Urinary bladder (tissue), 4 donors: ENCODE results near the gene SNTB2. TPM values are rescaled to one million over a fixed set of nuclear protein-coding genes. Genes with fewer than 3 reads are reported as not detected.
"Not testable (repeated sequence)": the region's sequence is repeated elsewhere in the genome, so short reads cannot be mapped to it uniquely, and the experiment has no call there.

Experiments used
- DNase-seq: peaks from one replicate; pipeline ENCODE4 v3.0.0-alpha.2; 2015; ENCODE audit errors: extremely low spot score
- H3K27ac ChIP-seq: one replicate; pipeline ENCODE4 v1.5.1; 2013; ENCODE audit warnings: low read depth, mild to moderate bottlenecking, moderate library complexity
- H3K36me3 ChIP-seq: one replicate; pipeline ENCODE4 v1.6.1; 2013; ENCODE audit warnings: mild to moderate bottlenecking, moderate library complexity; ENCODE audit not compliant: insufficient read depth
- H3K4me1 ChIP-seq: one replicate; pipeline ENCODE4 v1.6.1; 2013; ENCODE audit warnings: mild to moderate bottlenecking, moderate library complexity; ENCODE audit not compliant: insufficient read depth
- H3K4me3 ChIP-seq: one replicate; pipeline ENCODE4 v1.5.1; 2013; ENCODE audit warnings: low read depth, low read length
- WGBS: extraction: QIAGEN DNeasy Blood & Tissue Kit; methylation state at CpG from one replicate; pipeline ENCODE4 v1.1.7; 2013; 5-methylcytosine and 5-hydroxymethylcytosine counted together
- polyA plus RNA-seq: library from polyadenylated mRNA; stranded (reverse); fragments of 200-250 nt; gene quantifications from one replicate; pipeline ENCODE4 v1.2.3, GENCODE V29; 2013
- total RNA-seq: library from RNA; depleted of rRNA; stranded (reverse); fragments of >200 nt; gene quantifications from one replicate; pipeline ENCODE4 v1.2.3, GENCODE V29; 2014
- donor health status: healthy with polysubstance abuse.
- donor health status: healthy.

SNTB2 gene
- total and polyA plus RNA-seq, 2 donors: 12.9 to 53.3 TPM

DNA sequence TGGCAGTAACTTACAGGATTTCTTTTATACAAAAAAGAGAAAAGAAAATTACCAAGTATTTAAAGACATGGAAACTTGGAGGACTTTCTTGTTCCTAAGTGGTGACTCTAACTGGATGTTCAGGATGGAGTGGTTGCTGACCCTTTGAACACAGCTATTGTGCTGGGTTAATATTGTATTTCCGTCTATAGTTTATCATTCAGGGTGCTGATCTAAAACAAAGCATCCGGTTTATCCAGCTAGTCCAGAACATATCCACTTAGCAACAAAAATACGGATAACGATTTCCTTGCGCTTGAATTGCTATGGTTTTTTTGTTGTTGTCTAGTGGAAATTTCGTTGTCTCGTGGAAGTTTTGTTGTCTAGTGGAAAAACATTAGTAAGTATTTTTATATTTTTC lies 38.2 kb downstream of the SNTB2 start:
- WGBS: 84% methylated on average over 7 of the region's 7 CpGs
- Histone ChIP-seq H3K36me3 (no peaks in the 10 kb centered on the region), H3K4me3 (no peak overlapping the region), H3K4me1 (no peaks in the 10 kb centered on the region), H3K27ac (no peak overlapping the region)
- no peak for DNase-seq

DNA sequence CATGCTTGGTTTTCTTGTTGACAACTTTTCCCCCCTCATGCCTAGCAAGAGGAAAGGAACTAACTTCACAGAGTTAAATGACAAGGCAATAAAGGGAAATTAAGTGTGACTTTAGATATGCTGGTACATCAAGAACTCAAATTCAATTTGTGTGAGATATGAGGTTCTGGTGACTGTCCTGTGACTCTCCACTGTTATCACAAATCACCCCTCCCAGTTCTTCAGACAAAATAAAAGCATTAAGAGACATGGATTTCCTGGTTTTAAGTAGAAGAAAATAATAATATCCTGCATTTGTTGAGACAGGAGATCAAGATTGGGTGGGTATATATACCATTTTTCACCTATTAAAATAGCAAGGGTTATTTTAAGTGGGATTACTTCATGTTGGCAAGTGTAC lies 46.2 kb downstream of the SNTB2 start:
- Histone ChIP-seq H3K27ac (no peak overlapping the region), H3K4me1 (peaks cover 3% of the 10 kb centered on the region), H3K4me3 (no peak overlapping the region), H3K36me3 (no peaks in the 10 kb centered on the region)
- DNase-seq: no peak

DNA sequence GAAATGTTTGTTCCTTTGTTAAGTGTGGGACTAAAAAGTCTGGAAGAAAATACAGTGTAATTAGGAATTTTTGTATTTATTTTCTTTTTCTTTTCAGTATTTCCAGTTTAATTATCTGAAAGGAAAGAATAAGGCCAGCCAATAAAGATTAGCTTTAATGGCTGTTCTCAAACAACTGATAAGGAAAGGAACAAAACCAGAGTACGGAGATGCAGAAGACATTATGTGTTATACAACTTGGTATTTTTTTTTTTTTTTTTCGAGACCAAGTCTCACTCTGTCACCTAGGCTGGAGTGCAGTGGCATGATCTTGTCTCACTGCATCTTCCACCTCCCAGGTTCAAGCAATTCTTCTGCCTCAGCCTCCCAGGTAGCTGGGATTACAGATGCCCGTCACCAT lies 47.5 kb downstream of the SNTB2 start:
- Histone ChIP-seq H3K36me3 (no peaks in the 10 kb centered on the region), H3K27ac (no peak overlapping the region), H3K4me1 (peaks cover 3% of the 10 kb centered on the region), H3K4me3 (no peak overlapping the region)
- 52% methylated on average over 3 of the region's 3 CpGs for WGBS
- no peak for DNase-seq

DNA sequence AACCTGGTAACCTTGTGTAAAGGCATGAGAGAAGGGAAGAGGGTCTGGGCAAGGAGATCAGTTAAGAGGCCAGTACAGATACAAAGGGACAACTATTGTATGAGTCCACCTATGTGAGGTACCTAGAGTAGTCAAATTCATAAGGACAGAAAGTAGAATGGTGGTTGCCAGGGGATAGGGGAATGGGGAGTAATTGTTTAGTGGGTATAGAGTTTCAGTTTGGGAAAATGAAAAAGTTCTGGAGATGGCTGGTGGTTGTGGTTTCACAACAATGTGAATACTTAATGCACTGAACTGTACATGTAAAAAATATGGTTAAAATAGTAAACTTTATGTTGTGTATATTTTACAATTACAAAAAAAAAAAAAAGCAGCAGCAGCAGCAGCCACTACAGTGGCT lies 49.4 kb downstream of the SNTB2 start:
- peaks cover 3% of the 10 kb centered on the region for H3K4me1 ChIP-seq
- no peak for DNase-seq
- peaks cover 3% of the 10 kb centered on the region for H3K36me3 ChIP-seq
- no peak overlapping the region for H3K4me3 ChIP-seq
- H3K27ac ChIP-seq: no peak overlapping the region

DNA sequence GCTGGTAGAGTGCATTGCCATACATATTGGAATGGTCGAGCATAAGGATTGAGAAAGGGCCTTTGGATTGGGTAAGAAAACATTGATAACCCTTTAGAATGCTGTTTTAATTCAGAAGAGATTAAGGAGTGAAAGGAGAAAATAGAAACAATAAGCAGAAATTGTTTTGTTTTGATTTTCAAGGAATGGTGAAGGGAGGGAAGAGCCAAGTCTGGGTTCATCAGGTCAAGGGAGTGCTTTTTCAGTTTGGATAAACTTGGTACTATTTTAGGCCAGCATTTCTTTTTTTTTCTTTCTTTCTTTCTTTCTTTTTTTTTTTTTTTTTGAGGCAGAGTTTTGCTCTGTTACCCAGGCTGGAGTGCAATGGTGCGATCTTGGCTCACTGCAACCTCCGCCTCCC lies 50.3 kb downstream of the SNTB2 start:
- WGBS: 87% methylated on average over 3 of the region's 3 CpGs
- no peak for DNase-seq
- Histone ChIP-seq H3K4me3 (no peak overlapping the region), H3K36me3 (peaks cover 3% of the 10 kb centered on the region), H3K27ac (no peak overlapping the region), H3K4me1 (peaks cover 3% of the 10 kb centered on the region)

DNA sequence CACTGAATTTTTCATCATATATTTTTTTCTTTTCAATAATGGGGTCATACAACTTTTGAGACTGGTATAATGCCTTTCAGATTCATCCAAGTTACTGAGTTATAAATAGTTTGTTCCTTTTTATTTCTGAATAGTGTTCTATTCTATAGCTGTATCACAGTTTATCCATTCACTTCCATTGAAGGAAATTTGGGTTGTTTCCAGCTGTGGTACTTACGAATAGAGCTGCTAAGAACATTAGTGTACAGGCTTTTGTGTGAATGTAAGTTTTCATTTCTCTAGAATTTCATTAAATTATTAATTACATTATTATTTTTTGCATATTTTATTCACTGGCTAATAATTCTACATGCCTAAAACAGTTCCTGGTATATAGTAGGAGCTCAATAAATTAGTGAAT lies 52.9 kb downstream of the SNTB2 start:
- Histone ChIP-seq H3K4me1 (peaks cover 2% of the 10 kb centered on the region), H3K27ac (no peak overlapping the region), H3K36me3 (peaks cover 3% of the 10 kb centered on the region), H3K4me3 (no peak overlapping the region)
- no peak for DNase-seq
- 33% methylated on average over 1 of the region's 1 CpG for WGBS

DNA sequence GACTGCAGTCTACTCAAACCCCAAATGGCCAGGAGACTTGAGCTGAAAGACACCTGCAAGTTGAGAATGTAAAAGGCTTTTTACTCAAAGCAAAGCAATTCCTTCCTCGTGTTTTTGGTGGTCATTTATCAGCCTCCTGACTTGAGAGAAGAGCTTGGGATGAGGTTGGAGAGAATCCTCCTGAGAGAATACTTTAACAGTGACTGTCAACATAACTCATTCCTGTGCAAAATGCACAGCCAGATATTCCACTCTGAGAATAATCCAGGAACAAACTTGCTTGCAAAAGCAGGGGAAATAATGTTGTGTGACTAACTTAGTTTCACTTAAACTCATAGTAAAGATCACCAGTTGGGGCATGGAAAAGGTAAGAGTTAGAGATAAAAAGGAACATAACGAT lies 53.4 kb downstream of the SNTB2 start:
- H3K36me3 ChIP-seq: peaks cover 3% of the 10 kb centered on the region
- H3K27ac ChIP-seq: no peak overlapping the region
- no peak overlapping the region for H3K4me3 ChIP-seq
- no peak for DNase-seq
- no peaks in the 10 kb centered on the region for H3K4me1 ChIP-seq
- 37% methylated on average over 2 of the region's 2 CpGs for WGBS

DNA sequence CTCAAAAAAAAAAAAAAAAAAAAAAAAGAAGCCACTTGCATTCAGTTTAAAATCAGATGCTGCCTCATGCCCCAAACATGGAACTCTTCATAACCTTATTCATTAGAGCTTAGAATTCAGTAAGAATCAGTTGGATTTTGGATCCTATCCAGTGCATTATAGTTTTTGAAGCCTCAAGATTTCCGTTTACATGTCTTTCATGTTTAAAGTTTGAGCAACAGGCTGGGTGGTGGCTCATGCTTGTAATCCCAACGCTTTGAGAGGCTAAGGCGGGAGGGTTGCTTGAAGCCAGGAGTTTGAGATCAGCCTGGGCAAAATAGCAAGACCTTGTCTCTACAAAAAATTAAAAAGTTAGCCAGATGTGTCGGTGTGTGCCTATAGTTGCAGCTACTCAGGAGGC lies 55.0 kb downstream of the SNTB2 start:
- no peak for DNase-seq
- H3K27ac ChIP-seq: no peak overlapping the region
- no peaks in the 10 kb centered on the region for H3K4me1 ChIP-seq
- WGBS: 54% methylated on average over 4 of the region's 4 CpGs
- peaks cover 3% of the 10 kb centered on the region for H3K36me3 ChIP-seq
- no peak overlapping the region for H3K4me3 ChIP-seq

DNA sequence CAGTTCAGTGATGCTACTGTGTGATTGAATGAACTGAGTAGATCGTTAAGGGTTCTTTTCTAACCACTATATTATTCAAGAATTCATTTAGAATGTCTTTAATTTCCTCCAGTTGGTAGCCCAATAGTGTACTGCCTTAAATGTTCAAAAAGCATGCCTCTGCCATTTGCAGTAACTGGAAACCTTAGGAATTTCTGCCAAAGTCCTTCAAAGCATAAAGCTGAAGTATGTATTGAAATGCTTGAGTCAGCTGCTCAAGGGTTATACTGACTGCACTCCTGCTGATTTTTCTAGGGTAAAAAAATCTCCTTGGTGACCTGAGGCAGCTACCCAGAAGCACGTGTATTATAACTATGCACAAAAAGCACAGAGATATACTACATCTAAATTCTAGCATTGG lies 56.5 kb downstream of the SNTB2 start:
- 60% methylated on average over 2 of the region's 2 CpGs for WGBS
- Histone ChIP-seq H3K4me3 (no peak overlapping the region), H3K27ac (no peak overlapping the region), H3K36me3 (peaks cover 3% of the 10 kb centered on the region), H3K4me1 (no peaks in the 10 kb centered on the region)
- DNase-seq: no peak

DNA sequence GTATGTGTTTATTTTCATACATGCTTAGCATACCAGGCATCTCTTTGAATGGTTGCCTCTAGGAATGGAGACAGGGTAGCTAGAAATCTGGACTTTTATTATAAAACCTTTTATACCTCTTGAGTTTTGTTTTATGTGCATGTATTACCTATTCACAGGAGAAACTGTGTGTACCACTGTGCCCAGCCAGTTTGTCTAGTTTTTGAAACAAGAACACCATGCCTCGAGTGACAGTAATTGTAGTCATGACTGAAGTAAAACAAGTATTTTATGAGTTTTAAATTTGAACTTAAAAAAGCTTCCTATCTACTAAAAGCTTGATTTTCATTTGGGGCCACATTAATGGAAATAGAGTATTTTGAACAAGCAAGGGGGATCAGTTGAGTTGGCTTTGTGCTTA lies 57.4 kb downstream of the SNTB2 start:
- WGBS: 71% methylated on average over 1 of the region's 1 CpG
- no peak overlapping the region for H3K4me3 ChIP-seq
- H3K27ac ChIP-seq: no peak overlapping the region
- peaks cover 3% of the 10 kb centered on the region for H3K36me3 ChIP-seq
- no peaks in the 10 kb centered on the region for H3K4me1 ChIP-seq
- DNase-seq: no peak

DNA sequence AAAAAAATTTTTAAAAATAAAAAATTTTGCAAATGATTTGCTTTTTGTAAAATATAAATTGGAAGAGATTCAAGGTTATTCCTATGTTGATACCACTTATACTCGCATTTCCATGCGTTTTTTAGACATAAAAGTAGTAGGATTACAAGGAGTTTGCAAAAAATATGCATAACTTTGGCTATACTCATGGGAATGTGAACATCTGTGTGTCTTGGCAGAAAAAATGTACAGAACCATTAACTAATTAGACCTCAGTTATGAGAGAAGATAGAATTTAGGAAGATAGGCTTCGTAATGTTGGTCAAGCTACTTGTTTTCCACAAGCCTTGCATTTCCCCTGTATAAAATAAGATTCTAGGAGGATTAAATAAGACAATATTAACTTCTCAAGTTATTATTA lies 63.1 kb downstream of the SNTB2 start:
- WGBS: 78% methylated on average over 3 of the region's 3 CpGs
- Histone ChIP-seq H3K36me3 (no peaks in the 10 kb centered on the region), H3K4me1 (no peaks in the 10 kb centered on the region), H3K4me3 (no peak overlapping the region), H3K27ac (no peak overlapping the region)
- DNase-seq: no peak

DNA sequence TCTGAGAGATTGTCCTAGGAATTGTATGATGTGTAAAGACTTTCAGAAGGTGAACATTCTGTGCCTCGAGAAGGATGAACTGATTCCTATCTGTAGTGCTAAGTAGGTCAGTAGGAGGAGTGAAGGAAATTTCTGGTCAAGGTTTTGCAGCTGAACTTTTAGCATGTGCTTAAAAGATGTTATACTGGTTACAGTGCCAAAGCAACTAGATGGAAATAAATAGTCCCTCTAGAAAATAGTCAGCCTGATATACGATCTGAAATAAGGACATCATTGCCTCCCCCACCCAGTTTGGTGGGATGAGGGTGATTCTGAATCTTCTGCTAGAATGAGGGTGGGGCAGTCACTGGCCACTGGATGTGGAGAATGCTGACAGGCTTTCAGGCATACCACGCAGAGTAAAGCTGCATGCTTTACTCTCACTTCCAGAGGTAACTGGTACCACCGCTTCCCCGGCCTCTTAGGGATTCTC lies 66.9 kb downstream of the SNTB2 start:
- Histone ChIP-seq H3K4me3 (no peak overlapping the region), H3K4me1 (no peaks in the 10 kb centered on the region), H3K36me3 (no peaks in the 10 kb centered on the region), H3K27ac (peak overlapping the region; percentile 32)
- WGBS: 33% methylated on average over 5 of the region's 5 CpGs
- DNase-seq: peak; percentile 18

DNA sequence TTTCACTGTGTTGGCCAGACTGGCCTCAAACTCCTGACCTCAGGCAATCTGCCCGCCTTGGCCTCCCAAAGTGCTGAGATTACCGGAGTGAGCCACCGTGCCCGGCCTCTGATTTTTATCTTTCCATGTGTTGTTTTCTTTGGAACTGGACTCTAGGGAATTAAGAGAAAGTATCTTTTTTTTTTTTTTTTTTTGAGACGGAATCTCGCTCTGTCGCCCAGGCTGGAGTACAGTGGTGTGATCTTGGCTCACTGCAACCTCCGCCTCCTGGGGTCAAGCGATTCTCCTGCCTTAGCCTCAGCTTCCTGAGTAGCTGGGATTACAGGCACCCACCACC lies 72.4 kb downstream of the SNTB2 start:
- DNase-seq, H3K4me3 ChIP-seq, H3K36me3 ChIP-seq, H3K4me1 ChIP-seq, H3K27ac ChIP-seq: not testable (repeated sequence)
- 84% methylated on average over 9 of the region's 9 CpGs for WGBS

DNA sequence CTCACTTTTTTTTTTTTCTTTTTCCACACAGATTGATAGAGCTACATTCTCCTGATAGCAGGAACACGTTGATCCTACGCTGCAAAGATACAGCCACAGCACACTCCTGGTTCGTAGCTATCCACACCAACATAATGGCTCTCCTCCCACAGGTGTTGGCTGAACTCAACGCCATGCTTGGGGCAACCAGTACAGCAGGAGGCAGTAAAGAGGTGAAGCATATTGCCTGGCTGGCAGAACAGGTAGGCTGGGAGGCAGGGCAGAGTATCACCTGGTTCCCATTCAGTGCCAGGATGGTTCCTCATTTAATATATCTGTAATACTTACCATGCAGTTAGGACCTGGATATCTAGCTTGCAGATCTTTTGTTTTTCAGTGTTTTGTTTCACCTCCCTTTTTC lies 73.1 kb downstream of the SNTB2 start:
- no peak for DNase-seq
- H3K4me3 ChIP-seq: no peak overlapping the region
- no peaks in the 10 kb centered on the region for H3K36me3 ChIP-seq
- H3K4me1 ChIP-seq: no peaks in the 10 kb centered on the region
- no peak overlapping the region for H3K27ac ChIP-seq
- 84% methylated on average over 4 of the region's 4 CpGs for WGBS

DNA sequence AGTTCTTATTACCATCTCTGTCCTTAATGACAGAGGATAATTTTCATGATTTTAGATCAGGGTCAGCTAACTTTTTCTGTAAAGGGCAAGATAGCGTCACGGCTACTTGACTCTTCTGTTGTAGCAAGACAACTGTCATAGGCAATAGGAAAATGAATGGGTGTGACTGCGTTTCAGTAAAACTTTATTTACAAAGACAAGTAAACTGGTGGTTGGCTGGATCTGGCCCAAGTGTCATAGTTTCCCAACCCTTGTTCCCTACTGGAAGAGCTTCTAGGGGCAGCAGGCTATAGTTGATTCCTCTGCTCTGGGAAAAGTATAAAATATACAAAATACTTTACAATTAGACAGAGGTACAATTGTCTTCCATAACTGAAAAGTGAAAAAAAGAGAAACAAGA lies 73.5 kb downstream of the SNTB2 start:
- no peaks in the 10 kb centered on the region for H3K4me1 ChIP-seq
- H3K4me3 ChIP-seq: no peak overlapping the region
- no peaks in the 10 kb centered on the region for H3K36me3 ChIP-seq
- no peak overlapping the region for H3K27ac ChIP-seq
- 95% methylated on average over 3 of the region's 3 CpGs for WGBS
- no peak for DNase-seq
